ENCODE measurements around the gene KRT85.

Gene KRT85

DNA sequence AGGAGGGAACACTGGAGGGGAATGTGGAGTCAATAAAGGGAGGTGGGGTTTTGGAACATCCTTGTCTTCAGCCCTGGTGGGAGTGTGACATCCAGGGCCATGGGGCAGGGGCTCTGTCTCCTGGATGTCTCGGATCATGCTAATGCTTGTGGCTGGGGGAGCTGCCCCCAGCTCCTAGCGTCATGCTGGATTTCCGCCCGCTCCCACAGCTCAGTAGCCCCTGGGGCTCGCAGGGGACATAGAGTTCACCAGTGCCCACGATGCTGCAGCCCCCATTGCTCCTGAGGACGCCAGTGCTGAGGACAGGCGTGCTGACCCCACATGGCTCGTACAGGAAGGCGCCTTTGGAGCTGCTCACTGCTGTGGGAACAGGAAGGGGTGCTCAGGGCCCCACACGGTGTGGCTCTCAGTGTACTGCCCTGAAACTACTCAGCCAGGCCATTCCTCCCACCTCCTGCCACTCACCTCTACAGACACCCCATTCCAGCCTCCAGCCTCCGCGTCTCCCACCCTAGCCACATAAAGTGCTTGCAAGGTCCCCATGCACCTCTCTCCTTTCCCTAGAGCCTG is 27.6 kb upstream of the KRT85 start:
- no peak for DNase-seq (ENCODE audit: low read depth)

DNA sequence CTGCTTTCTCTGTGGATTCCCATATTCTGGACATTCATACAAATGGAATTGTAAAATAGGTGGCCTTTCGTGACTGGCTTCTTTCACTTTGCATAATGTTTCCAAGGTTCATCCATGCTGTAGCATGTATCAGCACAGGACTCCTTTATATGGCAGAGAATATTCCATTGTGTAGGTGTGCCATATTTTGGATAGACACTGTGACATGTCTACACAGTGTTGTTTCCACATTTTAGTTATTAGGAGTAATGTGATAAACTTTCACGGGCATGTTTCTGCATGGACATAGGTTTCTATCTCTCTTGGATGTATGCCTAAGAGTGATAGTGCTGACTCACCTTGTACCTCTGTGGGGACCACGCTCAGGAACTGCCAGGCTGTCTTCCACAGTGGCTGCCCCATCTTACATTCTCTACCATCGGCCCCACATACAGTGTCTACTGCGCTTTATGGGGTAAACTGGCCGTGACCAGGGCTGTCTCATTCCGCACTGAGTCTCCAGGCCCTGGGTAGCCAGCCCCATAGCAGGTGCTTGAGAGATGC is 25.3 kb upstream of the KRT85 start:
- DNase-seq (ENCODE audit: low read depth) = no peak

DNA sequence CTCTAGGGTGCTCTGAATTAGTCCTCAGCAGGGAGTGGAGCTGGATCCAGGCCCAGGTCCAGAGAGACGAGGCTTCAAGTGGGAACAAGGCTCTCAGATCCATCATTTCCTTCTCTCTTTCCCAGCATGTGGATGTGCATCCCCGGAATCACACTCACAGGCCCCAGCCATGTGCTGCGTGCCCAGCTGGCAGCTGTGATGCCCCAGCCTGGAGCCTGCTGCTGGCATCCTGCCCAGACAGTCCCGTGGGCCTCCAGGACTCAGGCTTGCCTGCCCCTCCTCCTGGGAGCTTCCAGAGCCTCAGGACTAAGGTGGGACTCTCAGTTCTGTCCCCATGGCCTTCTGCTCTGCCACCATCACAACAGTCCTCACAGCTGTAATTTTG is 24.3 kb upstream of the KRT85 start:
- no peak for DNase-seq (ENCODE audit: low read depth)

DNA sequence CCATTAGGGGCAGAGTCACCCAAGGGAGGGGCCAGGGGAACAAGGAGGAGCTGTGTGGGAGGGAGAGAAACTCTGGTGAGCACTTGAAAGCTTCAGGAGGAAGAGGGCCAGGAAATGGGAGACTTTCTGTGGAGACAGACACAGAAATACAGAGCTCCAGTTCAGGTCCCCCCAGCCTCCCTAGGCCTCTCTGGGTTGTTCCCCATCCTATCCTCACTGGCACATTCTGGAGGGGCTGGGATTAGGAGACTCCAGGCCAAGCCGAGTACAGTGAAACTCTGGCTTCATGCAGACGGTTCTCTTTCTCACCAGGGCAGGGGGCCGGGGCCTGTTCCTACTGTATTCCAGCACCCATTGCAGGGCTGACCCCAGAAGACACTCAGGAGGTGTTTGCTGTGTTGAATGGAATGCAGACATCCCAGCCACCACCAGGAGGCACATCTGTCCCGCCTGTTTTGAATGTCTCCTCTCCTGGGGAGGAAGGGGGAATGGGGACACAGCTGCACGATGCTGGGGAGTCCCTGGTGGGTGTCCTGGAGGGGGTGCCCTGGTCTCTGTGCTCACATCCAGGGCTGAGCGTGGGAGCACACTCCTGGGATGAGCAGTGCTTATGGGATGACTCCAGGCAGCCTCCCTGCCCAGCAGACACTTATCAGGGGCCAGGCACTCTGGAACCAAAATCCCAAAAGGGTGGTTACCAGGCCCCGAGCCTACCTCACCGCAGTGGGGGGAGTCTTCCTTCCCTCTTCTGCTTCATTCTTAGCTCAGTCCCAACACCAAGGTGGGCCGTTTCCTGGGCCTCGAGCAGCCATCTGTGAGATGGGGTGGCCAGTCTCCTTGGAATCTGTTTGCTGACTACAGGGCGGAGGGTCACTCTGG is 23.7 kb upstream of the KRT85 start:
- no peak for DNase-seq (ENCODE audit: low read depth)

DNA sequence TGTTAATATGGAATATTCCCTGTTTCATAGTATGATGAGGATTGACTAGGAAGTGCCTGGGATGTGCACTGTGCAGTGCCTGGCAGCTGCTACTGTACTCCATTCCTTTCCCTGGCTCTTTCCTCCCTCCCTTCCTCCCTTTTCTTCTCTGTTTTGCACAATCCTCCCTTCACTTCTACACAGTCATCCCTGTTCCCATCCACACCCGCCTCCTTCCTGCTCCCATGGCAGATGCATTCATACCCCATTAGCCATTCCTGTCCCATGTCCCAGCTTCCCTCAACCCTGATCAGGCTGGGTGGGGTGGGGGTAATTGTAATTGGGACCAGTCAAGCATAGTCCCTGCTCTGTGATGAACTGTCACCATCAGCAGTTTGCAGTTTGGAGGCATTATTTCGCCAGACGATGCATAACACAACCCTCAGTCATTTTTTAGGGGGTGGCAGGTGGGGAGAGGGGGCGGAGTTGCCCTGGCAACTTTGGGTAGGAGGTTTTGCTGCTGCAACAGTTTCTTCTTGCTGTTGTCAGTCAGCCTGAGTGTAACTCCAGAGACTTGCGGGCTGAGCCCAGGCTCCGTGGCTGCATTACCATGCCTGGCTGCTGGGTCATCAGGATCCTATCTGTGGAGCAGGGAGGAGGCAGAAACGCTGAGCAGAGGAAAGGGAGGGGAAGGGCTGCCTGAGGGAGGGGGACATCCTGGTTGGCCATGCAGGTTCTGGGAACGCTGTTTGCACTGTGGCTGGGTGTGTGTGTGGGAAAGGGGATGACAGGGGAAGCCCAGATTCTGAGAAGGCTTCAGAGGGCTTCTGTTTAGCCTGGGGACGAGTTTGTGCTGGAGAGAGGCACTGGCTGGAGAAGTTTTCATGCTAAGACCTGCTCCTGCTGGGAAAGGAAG is 22.3 kb upstream of the KRT85 start:
- DNase-seq (ENCODE audit: low read depth) = no peak

DNA sequence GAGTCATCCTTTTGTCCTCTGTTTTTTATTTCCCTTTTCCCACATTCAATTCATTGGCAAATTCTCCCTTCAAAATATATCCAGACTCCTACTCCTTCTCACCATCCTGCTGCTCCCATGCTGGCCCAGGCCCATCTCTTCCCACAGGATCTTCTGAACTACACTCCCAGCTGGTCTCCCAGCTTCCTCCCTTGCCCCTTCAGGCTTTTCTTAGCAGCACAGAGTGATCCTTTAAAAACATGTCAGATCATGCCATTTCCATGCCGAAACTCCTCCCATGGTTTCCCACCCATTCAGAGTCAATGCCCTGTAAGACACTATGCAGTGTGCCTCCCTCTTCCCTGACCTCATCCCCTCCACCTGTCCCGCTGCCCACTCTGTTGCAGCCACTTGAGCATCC is 20.6 kb upstream of the KRT85 start:
- DNase-seq (ENCODE audit: low read depth) = no peak

DNA sequence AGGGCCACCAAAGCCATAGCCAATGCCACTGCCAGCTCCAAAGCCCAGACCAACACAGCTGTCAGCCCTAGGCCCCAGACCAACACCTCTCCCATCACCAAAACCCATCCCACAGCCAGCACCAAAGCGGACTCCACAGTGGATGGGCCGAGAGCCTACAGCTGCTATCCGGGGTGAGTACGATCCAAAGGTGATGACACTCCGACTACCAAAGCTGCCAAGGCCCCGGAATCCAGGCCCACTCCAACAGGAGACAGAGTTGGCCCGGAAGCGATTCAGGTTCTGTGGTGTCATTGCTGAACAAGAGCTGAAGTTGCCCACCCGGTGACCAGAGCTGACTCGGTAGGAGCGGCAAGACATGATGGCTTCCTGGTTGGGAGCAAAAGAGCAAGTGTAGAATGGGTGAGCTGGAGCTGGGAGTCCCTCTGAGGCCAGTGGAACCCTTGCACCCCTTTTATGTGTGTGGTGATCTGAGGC is 18.0 kb upstream of the KRT85 start, which contains the start of gene KRT84:
KRT84 (minus strand) TSS at position 427 of the 477 bp plus-strand sequence; CDS start at position 360, 67 bp downstream.
- no peak for DNase-seq (ENCODE audit: low read depth)

DNA sequence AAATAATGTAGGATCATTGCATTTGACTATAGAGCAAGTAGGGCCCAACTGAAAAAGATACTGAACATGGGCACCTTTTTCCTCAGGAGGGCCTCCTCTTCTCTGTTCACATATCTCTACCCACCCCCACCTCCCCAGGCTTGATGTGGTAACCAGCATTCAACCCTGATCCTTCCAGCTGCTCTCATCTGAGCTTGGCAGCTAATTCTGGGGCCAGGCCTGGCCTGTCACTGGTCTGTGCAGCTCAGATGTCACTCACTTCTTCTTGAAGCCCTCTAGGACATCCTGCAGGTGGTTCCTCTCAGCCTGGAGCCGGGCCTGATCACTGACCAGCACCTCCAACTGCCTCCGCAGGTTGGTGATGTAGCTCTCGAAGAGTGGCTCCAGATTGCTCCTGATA is 16.1 kb upstream of the KRT85 start:
- no peak for DNase-seq (ENCODE audit: low read depth)

DNA sequence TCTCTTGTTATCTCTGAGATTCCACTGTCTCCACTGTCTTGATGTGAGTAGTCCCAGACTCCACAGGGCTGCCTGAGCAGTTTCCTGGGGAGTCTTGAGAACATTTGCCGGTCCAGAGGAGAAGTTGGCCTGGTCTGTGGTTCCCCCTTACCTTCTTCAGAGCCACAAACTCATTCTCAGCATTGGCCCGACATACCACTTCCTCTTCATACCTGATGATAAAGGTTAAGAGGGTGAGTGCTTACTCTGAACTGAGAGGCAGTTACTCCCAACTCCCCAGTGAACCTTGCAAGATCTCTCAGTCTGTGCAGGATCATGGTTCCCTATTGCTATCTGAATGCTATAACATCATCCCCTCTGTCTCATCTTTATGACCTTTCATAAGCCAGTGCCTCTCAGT is 15.6 kb upstream of the KRT85 start:
- DNase-seq (ENCODE audit: low read depth) = no peak

DNA sequence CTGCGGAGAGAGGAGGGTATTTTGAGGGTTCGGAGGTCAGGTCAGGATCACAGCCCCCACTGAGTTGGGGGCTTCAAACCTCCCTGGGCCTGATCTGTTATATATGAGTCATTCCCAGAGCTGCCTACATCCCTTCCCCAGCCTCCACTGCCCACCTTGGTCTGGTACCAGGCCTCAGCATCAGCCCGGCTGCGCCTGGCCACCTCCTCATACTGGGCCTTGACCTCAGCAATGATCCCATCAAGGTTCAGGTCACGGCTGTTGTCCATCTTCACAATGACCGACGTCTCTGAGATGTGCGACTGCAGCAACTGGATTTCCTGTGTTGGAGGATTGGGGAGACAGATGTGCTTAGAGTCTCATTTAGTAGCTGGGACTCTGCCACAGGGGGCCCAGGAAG is 13.9 kb upstream of the KRT85 start:
- DNase-seq (ENCODE audit: low read depth) = no peak

DNA sequence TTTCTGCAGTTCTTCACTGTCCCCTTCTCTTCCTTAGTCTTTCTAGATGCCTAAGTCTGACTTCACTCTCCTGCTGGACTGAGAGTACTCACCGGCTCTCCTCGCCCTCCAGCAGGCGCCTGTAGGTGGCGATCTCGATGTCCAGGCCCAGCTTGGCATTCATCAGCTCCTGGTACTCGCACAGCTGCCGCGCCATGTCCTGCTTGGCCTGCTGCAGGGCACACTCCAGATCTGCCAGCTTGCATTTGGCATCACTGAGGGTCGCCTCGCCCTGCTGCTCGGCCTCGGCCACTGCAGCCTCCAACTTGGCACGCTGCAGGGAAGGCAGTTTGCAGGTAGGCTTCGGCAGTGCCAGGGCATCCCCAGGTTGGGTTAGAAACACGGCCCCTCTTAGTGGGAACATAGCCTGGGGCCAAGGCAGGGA is 13.0 kb upstream of the KRT85 start:
- DNase-seq (ENCODE audit: low read depth) = no peak

DNA sequence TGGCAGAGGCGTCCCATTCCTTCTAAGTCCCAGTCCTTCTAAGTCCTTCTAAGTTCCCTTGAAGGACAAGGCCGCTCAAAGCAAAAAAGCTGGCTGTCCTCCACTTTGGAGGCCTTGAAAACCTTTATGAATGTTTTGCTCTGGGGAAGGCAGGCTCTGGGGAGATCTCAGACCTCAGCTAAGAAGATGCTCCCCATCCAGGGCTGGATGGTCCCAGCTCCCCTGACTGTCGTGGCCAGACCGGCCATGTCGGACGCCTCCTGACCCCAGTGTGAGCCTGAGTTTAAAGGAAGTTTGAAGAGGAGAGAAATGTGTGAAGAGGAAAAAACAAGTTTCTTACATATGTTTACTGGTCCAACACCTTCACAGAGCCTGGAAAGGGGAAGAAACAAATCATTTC is 12.3 kb upstream of the KRT85 start:
- no peak for DNase-seq (ENCODE audit: low read depth)

DNA sequence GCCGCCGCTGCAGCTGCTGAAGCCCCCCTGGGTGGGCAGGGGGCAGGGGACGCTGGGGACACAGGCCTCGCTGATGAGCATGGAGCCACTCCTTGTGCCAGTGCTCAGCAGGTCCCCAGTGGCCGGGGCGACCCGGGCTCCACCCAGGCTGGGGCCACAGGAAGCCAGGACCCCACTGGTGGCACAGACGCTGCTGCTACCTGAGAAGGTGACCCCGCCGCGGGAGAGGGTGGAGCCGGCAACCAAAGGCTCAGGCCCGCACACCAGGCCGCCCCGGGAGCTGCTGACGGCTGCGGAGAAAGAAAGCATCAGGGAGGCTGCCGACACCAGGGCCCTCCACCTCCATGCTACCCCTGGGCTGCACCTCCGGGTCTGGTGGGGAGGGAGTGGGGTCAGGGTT is 10.8 kb upstream of the KRT85 start:
- DNase-seq (ENCODE audit: low read depth) = no peak

DNA sequence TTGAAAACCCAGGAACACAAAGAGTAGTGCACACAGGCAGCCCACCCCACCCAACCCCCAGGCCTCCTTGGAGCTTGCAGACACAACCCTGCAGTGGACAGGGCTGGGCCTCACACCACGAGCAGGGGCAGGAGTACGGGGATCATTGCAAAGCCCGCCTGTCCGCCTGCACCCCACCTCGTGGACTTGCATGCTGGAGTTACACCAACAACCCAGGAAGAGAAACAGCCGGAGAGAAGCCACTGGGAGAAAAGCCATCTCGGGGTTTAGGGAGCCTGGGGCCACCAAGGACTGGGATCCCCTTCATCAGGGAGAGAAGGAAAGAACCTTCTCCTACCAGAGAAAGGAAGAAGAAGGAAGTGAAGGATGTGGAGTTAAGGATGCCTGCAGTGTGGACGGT is 10.0 kb upstream of the KRT85 start:
- DNase-seq (ENCODE audit: low read depth) = no peak

DNA sequence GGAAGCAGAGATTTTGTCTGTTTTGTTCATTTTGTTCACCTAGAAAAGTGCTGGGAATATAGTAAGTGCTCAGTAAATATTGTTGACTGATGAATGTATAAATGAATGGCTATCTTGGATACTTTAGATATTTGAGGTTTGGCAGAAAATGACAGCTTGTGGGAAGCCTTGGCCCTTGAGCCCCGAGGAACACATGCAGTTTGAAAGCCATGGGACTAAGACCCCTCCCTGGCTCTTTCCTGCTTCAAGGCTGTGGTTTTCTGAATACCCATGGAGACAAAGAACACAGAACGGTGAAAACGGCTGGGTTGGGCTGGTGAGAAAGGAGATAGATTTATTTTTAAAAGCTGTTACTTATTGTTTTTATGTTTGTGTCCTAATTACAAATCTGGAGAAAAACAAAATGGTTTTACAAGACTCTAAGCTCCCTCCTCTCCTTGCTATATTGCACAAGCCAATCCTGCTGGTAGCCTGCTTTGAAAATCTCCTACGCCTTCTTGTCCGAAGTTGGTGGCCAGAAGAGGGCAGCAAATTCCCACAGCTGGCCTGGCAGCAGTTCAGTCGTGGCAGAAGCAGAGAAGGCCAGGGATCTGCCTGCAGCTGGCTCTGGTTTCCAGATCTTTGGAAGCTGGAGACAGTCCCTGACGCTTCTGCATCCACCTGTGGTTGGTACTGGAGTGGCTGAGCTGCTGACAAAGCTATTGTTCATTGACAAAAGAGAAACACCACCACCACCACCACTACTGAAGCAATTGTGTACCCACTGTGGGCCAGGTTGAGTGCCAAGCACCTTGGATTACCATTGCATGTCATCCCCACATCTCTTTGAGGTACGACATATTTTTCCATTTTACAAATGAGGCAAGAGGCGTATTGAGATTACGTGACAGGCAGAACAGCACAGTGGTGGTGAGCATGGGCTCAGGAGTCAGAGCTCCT is 5.2 kb upstream of the KRT85 start:
- DNase-seq (ENCODE audit: low read depth) = no peak

DNA sequence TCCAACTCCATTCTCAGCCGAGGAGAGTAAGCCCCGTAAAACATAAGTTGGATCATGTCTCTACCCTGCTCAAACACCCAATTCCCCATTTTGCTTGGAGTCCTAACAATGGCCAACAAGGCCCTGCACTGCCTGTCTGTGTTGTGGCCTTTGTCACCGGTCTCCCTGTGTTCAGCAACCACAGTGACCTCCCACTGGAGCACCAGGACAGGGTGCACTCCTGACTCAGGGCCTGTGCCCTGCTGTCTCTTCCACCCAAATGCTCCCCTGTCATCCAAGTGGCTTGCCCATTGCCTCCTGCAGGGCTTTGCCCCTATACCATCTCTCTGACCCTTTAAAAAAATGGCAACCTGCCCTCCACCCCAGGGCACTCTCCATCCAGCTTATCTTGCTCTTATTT is 4.4 kb upstream of the KRT85 start:
- DNase-seq (ENCODE audit: low read depth) = no peak

DNA sequence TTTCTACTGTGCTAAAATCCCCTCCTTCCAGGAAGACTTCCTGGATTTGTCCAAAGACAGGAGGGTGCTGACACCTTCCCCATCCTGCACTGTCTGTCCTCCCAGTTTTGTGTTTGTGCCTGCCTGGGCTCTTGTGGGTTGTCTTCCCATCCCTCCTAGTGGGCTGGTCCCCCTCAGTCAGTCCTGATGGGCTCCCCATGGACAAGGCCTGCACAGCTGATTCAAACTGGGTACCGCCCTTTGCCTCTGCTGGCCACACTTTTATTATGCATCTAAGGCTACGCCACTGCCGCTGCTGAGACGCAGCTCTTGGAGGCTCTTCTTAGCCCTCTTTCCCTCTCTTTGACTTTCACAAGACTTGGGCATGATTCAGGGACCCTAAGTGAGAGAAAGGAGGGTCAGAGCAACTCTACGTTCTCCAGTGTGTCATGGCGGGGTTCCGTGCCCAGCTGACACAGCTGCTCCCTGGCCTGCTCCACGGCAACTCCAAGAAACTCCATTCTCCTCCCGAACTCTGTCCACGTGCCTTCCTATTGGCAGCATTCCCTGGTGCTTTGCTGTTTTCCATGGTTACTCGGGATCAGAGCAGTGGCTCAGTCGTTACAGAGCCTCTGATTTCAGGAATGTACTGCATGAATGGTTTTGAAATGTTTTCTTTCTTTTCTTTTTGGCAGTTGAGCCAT is 3.8 kb upstream of the KRT85 start:
- DNase-seq (ENCODE audit: low read depth) = no peak

DNA sequence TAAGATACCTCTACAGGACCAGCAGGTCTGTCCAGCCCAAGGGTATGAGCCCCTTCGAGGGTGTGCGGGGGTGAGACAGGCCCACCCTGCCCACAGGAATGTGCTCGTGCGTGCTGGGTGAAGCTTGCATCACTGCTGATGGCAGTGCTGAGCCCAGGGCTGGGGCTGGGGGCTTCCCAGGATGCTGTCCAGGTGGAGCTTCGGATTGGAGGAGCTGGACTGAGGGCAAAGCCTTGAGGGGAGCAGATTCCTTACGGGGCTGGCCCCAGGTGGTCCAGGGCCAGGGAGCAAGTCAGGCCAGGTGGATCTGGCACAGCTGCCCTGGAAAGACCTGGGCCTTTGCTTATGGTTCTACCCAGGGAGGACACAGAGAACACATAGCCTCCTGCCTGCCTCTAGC is 2.5 kb upstream of the KRT85 start:
- no peak for DNase-seq (ENCODE audit: low read depth)

DNA sequence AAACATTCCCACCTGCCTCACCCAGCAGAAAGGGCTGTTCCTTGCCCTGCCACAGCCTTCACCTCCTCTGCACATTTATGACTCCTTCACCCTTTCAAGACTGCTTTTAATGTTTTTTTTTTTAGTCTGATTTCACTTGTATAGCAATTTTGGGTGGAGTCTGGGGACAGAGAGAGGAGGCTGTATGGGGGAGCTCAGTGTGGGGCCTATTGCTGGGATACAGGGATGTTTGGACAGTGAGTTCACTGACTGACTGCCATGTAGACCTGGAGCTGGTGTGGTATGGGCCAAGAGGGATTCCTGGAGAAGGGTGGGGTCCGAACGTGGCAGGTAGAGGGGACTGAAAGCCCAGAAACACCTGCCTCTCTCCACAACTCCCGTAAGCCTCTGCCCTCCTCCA is 1.9 kb upstream of the KRT85 start:
- DNase-seq (ENCODE audit: low read depth) = no peak

DNA sequence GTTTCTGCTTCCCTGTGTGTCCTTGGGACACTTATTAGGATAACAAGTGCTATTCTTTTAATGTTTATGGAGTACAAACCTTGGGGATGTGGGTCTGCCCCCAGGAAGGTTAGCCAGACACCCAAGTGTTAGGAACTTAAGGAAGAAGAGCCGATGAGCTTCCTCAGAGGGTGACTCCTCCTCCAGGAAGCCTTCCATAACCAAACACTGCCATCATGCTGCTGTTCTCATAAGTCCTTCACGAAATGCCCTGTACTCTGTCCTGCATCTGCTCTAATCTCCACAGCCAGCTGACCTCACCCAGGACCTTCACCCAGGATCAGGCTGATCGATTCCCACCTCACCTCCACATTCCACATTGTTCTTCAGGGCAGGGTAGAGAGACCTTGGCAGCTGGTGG is 1.2 kb upstream of the KRT85 start:
- DNase-seq (ENCODE audit: low read depth) = no peak

DNA sequence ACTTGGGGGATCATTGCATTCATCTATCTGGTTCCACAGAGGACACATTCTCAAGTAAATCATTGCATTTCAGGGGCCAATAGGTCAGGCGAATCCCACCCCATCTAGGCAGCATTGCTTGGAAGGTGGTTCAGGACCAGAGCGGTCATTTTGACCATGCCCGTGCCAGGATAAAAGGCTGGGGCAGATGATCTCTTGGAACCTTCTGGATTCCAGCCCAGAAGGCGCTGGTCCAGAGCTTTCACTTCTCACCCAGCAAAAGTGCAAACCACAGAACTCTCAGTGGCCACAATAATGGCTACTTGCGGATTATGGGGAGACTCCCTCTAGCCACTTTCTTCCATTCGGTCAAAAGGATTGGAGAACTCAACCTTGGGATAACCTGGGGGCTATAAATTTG is 595 bp upstream of the KRT85 start:
- DNase-seq (ENCODE audit: low read depth) = no peak

Measured in stimulated activated CD8-positive, alpha-beta memory T cell treated with anti-CD3 and anti-CD28 coated beads, Interleukin-12 subunit alpha, Interleukin-12 subunit beta, amount 100 ng/mL, for 4 hours (primary cell).